Measurements from ENCODE around the gene LRP8. TPM values are rescaled to one million over a fixed set of nuclear protein-coding genes. Genes with fewer than 3 reads are reported as not detected.

LRP8 gene
- total RNA-seq, 1 donor from 2014 or later: 15.6 TPM

DNA sequence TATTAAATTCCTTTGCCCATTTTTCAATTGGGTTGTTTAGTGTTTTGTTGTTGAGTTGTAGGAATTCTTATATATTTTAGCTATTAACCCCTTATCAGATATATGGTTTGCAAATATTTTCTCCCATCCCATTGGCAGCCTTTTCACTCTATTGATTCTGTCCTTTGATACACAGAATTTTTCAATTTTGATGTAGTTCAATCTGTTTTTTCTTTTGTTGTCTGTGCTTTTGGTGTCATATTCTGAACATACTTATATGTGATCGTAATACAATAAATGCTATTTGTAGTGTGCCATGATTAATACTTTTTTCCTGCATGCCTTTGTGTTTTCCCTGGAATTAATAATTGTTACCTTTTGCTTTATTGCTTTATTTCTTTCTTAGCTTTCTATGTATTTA, 7.8 kb upstream of the LRP8 start:
- Mint-ChIP-seq H3K27me3 (ENCODE audit: insufficient read depth, low read depth) (peaks cover 2% of the 10 kb centered on the region), H3K4me1 (peaks cover 16% of the 10 kb centered on the region), H3K9me3 (no peaks in the 10 kb centered on the region), H3K27ac (no peak overlapping the region), H3K36me3 (no peaks in the 10 kb centered on the region), H3K4me3 (no peak overlapping the region)
- Histone ChIP-seq H3K4me3 (no peak overlapping the region), H3K79me2 (ENCODE audit: low read depth) (no peaks in the 10 kb centered on the region), H3K4me1 (peaks cover 5% of the 10 kb centered on the region), H3K9me3 (ENCODE audit: low read depth) (no peaks in the 10 kb centered on the region), H3K27me3 (no peaks in the 10 kb centered on the region), H2AFZ (replicated peaks) (no peak overlapping the region), H3K27ac (no peak overlapping the region), H3K36me3 (no peaks in the 10 kb centered on the region), H3F3A (ENCODE audit: low read depth) (peaks cover 3% of the 10 kb centered on the region), H3K9ac (no peak overlapping the region), H3K4me2 (no peak overlapping the region), H4K20me1 (ENCODE audit: low read depth) (no peaks in the 10 kb centered on the region)
- no peak for DNase-seq (ENCODE audit: low spot score)
- no peak for TF ChIP-seq EZH2phosphoT487 (IDR thresholded peaks at IDR 0.05)
- TF ChIP-seq, protein P1, sequence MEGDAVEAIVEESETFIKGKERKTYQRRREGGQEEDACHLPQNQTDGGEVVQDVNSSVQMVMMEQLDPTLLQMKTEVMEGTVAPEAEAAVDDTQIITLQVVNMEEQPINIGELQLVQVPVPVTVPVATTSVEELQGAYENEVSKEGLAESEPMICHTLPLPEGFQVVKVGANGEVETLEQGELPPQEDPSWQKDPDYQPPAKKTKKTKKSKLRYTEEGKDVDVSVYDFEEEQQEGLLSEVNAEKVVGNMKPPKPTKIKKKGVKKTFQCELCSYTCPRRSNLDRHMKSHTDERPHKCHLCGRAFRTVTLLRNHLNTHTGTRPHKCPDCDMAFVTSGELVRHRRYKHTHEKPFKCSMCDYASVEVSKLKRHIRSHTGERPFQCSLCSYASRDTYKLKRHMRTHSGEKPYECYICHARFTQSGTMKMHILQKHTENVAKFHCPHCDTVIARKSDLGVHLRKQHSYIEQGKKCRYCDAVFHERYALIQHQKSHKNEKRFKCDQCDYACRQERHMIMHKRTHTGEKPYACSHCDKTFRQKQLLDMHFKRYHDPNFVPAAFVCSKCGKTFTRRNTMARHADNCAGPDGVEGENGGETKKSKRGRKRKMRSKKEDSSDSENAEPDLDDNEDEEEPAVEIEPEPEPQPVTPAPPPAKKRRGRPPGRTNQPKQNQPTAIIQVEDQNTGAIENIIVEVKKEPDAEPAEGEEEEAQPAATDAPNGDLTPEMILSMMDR (IDR thresholded peaks at IDR 0.05): no peak

DNA sequence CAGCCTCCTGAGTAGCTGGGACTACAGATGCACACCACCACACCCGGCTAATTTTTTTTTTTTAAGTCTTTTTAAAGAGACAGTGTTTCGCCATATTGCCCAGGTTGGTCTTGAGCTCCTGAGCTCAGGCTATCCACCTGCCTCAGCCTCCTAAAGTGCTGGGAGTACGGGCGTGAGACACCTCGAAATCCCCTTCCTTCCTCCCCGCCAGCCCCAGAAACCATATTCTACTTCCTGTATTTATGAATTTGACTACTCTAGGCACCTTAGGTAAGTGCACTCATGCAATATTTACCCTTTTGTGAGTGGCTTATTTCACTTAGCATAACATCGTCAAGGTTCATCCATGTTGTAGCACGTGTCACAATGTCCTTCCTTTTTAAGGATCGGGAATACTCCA, 6.9 kb upstream of the LRP8 start:
- peaks cover 3% of the 10 kb centered on the region for H3F3A ChIP-seq (ENCODE audit: low read depth)
- no peak for DNase-seq (ENCODE audit: low spot score)
- no peak overlapping the region for H3K4me2 ChIP-seq
- no peaks in the 10 kb centered on the region for H4K20me1 ChIP-seq (ENCODE audit: low read depth)
- TF ChIP-seq, protein P1 (IDR thresholded peaks at IDR 0.05): no peak
- TF ChIP-seq EZH2phosphoT487 (IDR thresholded peaks at IDR 0.05) (no peak), EZH2 (IDR thresholded peaks at IDR 0.05) (no peak)
- H2AFZ ChIP-seq (replicated peaks): no peak overlapping the region
- no peaks in the 10 kb centered on the region for H3K9me3 ChIP-seq (ENCODE audit: low read depth)
- no peak overlapping the region for H3K4me3 Mint-ChIP-seq
- no peaks in the 10 kb centered on the region for H3K36me3 Mint-ChIP-seq
- H3K4me3 ChIP-seq: no peak overlapping the region
- H3K4me1 ChIP-seq: peaks cover 5% of the 10 kb centered on the region
- no peak overlapping the region for H3K9ac ChIP-seq
- H3K9me3 Mint-ChIP-seq: no peaks in the 10 kb centered on the region
- H3K27ac Mint-ChIP-seq: no peak overlapping the region
- no peak overlapping the region for H3K27ac ChIP-seq
- peaks cover 16% of the 10 kb centered on the region for H3K4me1 Mint-ChIP-seq
- H3K27me3 ChIP-seq: no peaks in the 10 kb centered on the region
- H3K79me2 ChIP-seq (ENCODE audit: low read depth): no peaks in the 10 kb centered on the region
- H3K27me3 Mint-ChIP-seq (ENCODE audit: insufficient read depth, low read depth): peaks cover 4% of the 10 kb centered on the region
- H3K36me3 ChIP-seq: no peaks in the 10 kb centered on the region

DNA sequence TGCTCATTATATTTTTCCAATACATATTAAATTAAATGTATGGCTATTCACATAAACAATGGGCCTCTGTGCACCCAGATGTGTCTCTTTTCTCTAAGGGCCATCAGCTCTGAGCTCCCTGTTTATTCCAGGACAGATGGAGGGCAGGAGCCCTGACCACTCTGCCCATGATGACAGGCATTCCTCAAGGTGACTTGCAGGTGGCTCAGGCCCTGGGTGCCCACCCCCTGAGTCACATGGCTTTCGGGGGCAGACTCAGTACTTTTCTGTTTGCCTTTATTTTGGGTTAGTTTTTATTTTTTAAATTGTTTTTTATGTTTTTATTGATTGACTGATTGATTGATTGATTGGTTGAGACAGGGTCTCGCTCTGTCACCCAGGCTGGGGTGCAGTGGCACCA, 6.4 kb upstream of the LRP8 start:
- DNase-seq (ENCODE audit: low spot score): no peak
- no peak overlapping the region for H3K27ac ChIP-seq
- no peak overlapping the region for H3K4me3 ChIP-seq
- H3K4me3 Mint-ChIP-seq: no peak overlapping the region
- no peak overlapping the region for H3K27ac Mint-ChIP-seq
- peaks cover 4% of the 10 kb centered on the region for H3K27me3 Mint-ChIP-seq (ENCODE audit: insufficient read depth, low read depth)
- H3F3A ChIP-seq (ENCODE audit: low read depth): peaks cover 3% of the 10 kb centered on the region
- H3K36me3 Mint-ChIP-seq: no peaks in the 10 kb centered on the region
- H3K79me2 ChIP-seq (ENCODE audit: low read depth): no peaks in the 10 kb centered on the region
- peaks cover 5% of the 10 kb centered on the region for H3K4me1 ChIP-seq
- TF ChIP-seq, protein P1 (IDR thresholded peaks at IDR 0.05): no peak
- TF ChIP-seq EZH2phosphoT487 (IDR thresholded peaks at IDR 0.05): no peak
- TF ChIP-seq EZH2 (IDR thresholded peaks at IDR 0.05): no peak
- H3K9me3 Mint-ChIP-seq: no peaks in the 10 kb centered on the region
- no peaks in the 10 kb centered on the region for H3K9me3 ChIP-seq (ENCODE audit: low read depth)
- H3K9ac ChIP-seq: no peak overlapping the region
- no peaks in the 10 kb centered on the region for H3K36me3 ChIP-seq
- H3K4me1 Mint-ChIP-seq: peaks cover 16% of the 10 kb centered on the region
- no peaks in the 10 kb centered on the region for H4K20me1 ChIP-seq (ENCODE audit: low read depth)
- H3K4me2 ChIP-seq: no peak overlapping the region
- H2AFZ ChIP-seq (replicated peaks): no peak overlapping the region
- H3K27me3 ChIP-seq: no peaks in the 10 kb centered on the region
